ENCODE data around the gene H2BK1.

DNA sequence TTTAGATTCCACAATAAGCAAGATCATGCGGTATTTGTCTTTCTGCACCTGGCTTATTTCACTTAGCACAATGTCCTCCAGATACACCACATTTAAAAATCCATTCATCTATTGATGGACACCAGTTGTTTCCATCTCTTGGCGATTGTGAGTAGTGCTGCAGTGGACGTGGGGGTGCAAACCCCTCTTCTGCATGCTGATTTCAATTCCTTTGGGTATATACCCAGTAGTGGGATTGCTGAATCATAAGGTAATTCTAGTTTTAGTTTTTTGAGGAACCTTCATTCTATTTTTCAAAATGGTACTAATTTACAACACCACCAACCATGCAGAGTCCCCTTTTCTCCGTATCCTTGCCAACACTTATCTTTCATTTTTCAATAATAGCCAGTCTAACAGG lies 21.2 kb downstream of the H2BK1 start:
- TF ChIP-seq CTCF (IDR thresholded peaks at IDR 0.05) (no peak), POLR2A (IDR thresholded peaks at IDR 0.05) (no peak)

All from body of pancreas (tissue), 4 donors.